Colonic mucosa (tissue), 4 donors: Measurements from ENCODE around the gene MYL4. TPM values are rescaled to one million over a fixed set of nuclear protein-coding genes. Genes with fewer than 3 reads are reported as not detected.

Experiments used
- DNase-seq: peaks from one replicate; pipeline ENCODE4 v3.0.0-alpha.2; 2020
- H3K27ac ChIP-seq: fragments of 200-600 bp; one replicate; pipeline ENCODE4 v1.8.0; 2021
- H3K27me3 ChIP-seq: fragments of 200-600 bp; one replicate; pipeline ENCODE4 v1.8.0; 2021
- H3K36me3 ChIP-seq: fragments of 200-600 bp; one replicate; pipeline ENCODE4 v1.8.0; 2021
- H3K4me1 ChIP-seq: fragments of 200-600 bp; one replicate; pipeline ENCODE4 v1.8.0; 2021; ENCODE audit warnings: mild to moderate bottlenecking
- H3K4me3 ChIP-seq: fragments of 200-600 bp; one replicate; pipeline ENCODE4 v1.8.0; 2021
- H3K9ac ChIP-seq, 2 donors: one replicate each; pipeline ENCODE4 v1.7.0; 2013; ENCODE audit warnings: control low read depth in 2 of 2, low read depth in 2 of 2, low read length in 2 of 2
- H3K9me3 ChIP-seq: fragments of 200-600 bp; one replicate; pipeline ENCODE4 v1.8.0; 2021
- CTCF ChIP-seq: fragments of 200-600 bp; IDR thresholded peaks from one replicate; pipeline ENCODE4 v1.8.0; 2022; ENCODE audit warnings: antibody characterized with exemption, mild to moderate bottlenecking
- intact Hi-C: fragments of 100-400 bp; cut with DNase I; formaldehyde crosslinking; loops from one replicate; pipeline ENCODE4 v1.14.1; 2022
- total RNA-seq, 2 donors: library from RNA; stranded (reverse); fragmentation: NEBNext Ultra II Directional in 1 of 2; extraction: Animal tissue kit (Norgen Biotek cat#: 25700) in 1 of 2; gene quantifications; one replicate each; pipeline ENCODE4 v1.2.1, GENCODE V29; 2021
- donor health status: healthy.
- donor health status: DM: no; HTN: no; CAD: no.
- donor health status: DM: no; HTN: no; CAD: no.

The MYL4 gene
- total RNA-seq, 2 donors from 2014 or later = 0.59 to 0.69 TPM

GRCh38 chr17:47189732-47190237, 19.4 kb upstream of the MYL4 start:
- Histone ChIP-seq H3K27ac (peak overlapping the region; percentile 91), H3K9ac (peak overlapping the region; percentile 62 to 99), H3K4me1 (peaks cover 10% of the 10 kb centered on the region), H3K4me3 (peak overlapping the region; percentile 60), H3K9me3 (no peaks in the 10 kb centered on the region), H3K27me3 (no peaks in the 10 kb centered on the region), H3K36me3 (no peaks in the 10 kb centered on the region)
- no peak for DNase-seq
- no peak for TF ChIP-seq CTCF
- intact Hi-C loops = no loop called here

DNA sequence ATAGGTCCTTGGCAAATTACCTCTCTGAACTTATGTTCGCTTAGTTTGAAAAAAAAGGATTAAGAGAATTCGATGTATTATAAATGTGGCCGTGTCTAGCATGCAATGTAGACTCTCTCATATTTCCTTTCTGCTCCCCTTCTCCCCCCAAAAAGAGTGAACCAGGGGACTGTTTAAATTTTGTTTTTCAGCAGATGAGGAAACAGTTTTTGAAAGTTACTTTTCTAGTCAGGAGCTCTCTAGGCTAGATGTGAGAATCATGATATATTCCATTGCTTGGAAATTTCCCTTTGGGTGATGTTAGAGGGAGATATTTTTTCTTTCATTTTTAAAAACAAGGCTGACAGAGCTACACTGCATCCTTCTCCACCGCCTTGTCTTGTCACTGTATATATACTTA, 18.9 kb upstream of the MYL4 start:
- Histone ChIP-seq H3K9me3 (no peaks in the 10 kb centered on the region), H3K27ac (no peak overlapping the region), H3K4me1 (peaks cover 10% of the 10 kb centered on the region), H3K27me3 (no peaks in the 10 kb centered on the region), H3K36me3 (no peaks in the 10 kb centered on the region), H3K4me3 (no peak overlapping the region), H3K9ac (no peak overlapping the region)
- no peak for DNase-seq
- TF ChIP-seq CTCF = no peak
- intact Hi-C loops = no loop called here

- H3K4me3 ChIP-seq = no peak overlapping the region
- H3K27ac ChIP-seq = no peak overlapping the region
- H3K4me1 ChIP-seq = peaks cover 10% of the 10 kb centered on the region
- H3K9ac ChIP-seq = no peak overlapping the region
- intact Hi-C loops = no loop called here
- no peaks in the 10 kb centered on the region for H3K9me3 ChIP-seq
- TF ChIP-seq CTCF = no peak
- H3K36me3 ChIP-seq = no peaks in the 10 kb centered on the region
- DNase-seq = no peak
- H3K27me3 ChIP-seq = no peaks in the 10 kb centered on the region
Measured at GRCh38 chr17:47190770-47191169, 18.4 kb upstream of the MYL4 start.

DNA sequence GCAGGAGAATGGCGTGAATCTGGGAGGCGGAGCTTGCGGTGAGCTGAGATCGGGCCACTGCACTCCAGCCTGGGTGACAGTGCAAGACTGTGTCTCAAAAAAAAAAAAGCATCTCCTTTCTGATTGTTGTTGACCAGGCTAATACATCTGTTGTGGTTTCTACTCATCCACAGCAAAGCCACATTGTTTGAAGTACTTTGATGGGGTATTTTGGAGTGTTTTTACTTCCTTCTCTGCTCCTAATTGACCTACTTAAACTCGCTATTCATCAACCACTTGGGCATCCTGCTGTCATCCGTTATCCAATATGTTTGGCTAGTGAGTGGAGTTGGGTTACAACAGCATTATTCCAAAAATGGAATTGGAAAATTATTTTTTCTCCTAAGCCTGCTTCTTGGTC, 16.6 kb upstream of the MYL4 start:
- intact Hi-C loops = no loop called here

GRCh38 chr17:47193931-47194511, 15.1 kb upstream of the MYL4 start:
- no peak for DNase-seq
- H3K4me3 ChIP-seq = no peak overlapping the region
- no peaks in the 10 kb centered on the region for H3K36me3 ChIP-seq
- H3K27me3 ChIP-seq = no peaks in the 10 kb centered on the region
- no peak overlapping the region for H3K27ac ChIP-seq
- no peaks in the 10 kb centered on the region for H3K9me3 ChIP-seq
- no peak overlapping the region for H3K9ac ChIP-seq
- no peaks in the 10 kb centered on the region for H3K4me1 ChIP-seq
- intact Hi-C loops = no loop called here
- TF ChIP-seq CTCF = no peak

More for the DNA sequence above, 16.6 kb upstream of the MYL4 start:
- Histone ChIP-seq H3K27ac (no peak overlapping the region), H3K9ac (no peak overlapping the region), H3K36me3 (no peaks in the 10 kb centered on the region), H3K4me3 (no peak overlapping the region), H3K27me3 (no peaks in the 10 kb centered on the region), H3K9me3 (no peaks in the 10 kb centered on the region), H3K4me1 (peaks cover 3% of the 10 kb centered on the region)
- no peak for TF ChIP-seq CTCF
- DNase-seq = no peak
